Peyer's patch (tissue), 4 donors: ENCODE data around the gene TNS3. TPM values are rescaled to one million over a fixed set of nuclear protein-coding genes. Genes with fewer than 3 reads are reported as not detected.

Experiments used
- DNase-seq, 3 donors: peaks; one replicate each; pipeline ENCODE4 v3.0.0-alpha.2; 2017 to 2019
- H3K27ac ChIP-seq, 4 donors: fragments of 200-600 bp; sonication (generic); one replicate each; pipeline ENCODE4 v1.5.1; 2016 to 2019
- H3K27me3 ChIP-seq, 2 donors: fragments of 200-600 bp; sonication (generic); one replicate each; pipeline ENCODE4 v1.5.1; 2019
- H3K36me3 ChIP-seq, 3 donors: fragments of 200-600 bp; sonication (generic); one replicate each; pipeline ENCODE4 v1.5.1; 2016 to 2019
- H3K4me1 ChIP-seq, 4 donors: fragments of 200-600 bp; sonication (generic); one replicate each; pipeline ENCODE4 v1.5.1; 2016 to 2019
- H3K4me3 ChIP-seq, 4 donors: fragments of 200-600 bp; sonication (generic); 1 replicate in 3 of 4; 2 replicates in 1 of 4; pipeline ENCODE4 v1.5.1; 2016 to 2019; ENCODE audit warnings: mild to moderate bottlenecking in 1 of 4
- H3K9me3 ChIP-seq, 4 donors: fragments of 200-600 bp; sonication (generic); one replicate each; pipeline ENCODE4 v1.5.1; 2016 to 2019; ENCODE audit warnings: mild to moderate bottlenecking in 1 of 4
- CTCF ChIP-seq, 6 experiments: fragments of 450-650 bp in 4 of 6; fragments of 200-600 bp in 2 of 6; sonication (generic) in 1 of 6; IDR thresholded peaks; one replicate each; pipeline ENCODE4 v1.5.1; 2017 to 2019; ENCODE audit warnings: antibody characterized with exemption in 6 of 6, mild to moderate bottlenecking in 3 of 6, moderate library complexity in 1 of 6
- POLR2A ChIP-seq, 2 donors: fragments of 450-650 bp; IDR thresholded peaks; one replicate each; pipeline ENCODE4 v1.5.1; 2017; ENCODE audit warnings: antibody characterized with exemption in 2 of 2, mild to moderate bottlenecking in 2 of 2, moderate library complexity in 2 of 2
- total RNA-seq, 4 donors: library from RNA; depleted of rRNA; stranded (reverse); fragments of >200 nt; gene quantifications; one replicate each; pipeline ENCODE4 v1.1.0, GENCODE V29; 2016

Gene TNS3
- total RNA-seq, 4 donors from 2014 or later = 79.5 to 157 (median 112) TPM

DNA sequence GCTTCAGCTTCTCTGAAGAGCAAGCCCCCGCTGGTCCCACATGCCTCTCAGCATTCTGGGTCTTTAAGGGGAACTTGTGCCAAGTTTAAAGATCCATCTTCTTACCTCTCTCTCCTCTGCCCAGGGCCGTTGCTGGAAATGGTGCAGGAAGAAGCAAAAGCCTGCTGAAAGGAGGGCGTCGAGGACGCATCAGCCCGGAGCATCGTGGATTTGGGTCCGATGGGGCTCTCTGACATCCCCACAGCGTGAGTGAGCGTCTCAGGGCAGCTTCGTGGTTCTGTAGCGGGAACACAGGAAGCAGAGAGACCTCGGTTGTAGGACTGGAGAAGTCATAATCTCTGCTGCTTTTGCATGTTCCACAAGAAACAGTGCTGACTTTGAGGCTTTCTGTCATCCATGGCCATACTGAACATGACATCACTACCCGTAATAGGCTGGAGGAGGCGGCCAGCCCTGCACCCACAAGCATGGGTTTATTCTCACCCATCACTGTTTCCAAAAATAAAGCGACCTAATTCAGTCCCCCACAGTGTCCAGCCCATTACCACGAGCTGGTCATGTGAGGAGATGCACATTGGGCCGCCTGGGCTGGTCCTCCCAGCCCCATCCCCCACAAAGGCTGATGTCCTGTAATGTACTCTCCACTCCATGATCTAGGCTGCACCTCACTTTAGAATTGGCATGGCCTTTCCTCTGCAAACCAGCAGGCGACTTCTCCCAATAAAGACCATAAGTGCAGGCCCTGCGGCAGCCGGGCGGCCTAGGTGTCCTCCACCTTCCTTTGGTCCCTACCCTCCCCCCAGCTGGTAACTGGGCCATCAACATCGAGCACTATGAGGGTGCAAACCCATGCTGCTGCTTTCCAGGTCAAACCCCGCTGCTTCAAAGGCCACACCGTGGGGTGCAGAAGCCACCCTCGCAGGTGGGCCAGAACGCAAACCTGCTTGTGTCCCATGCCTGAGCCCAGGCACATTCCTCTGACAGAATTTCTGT lies 276.9 kb downstream of the TNS3 start:
- TF ChIP-seq CTCF (IDR thresholded peaks at IDR 0.05) (no peak), POLR2A (IDR thresholded peaks at IDR 0.05) (no peak)
- Histone ChIP-seq H3K36me3 (peaks cover 0 to 46% (median 0%) of the 10 kb centered on the region in 3 donors), H3K4me1 (no peaks in the 10 kb centered on the region), H3K9me3 (no peaks in the 10 kb centered on the region), H3K4me3 (no peak overlapping the region), H3K27me3 (no peaks in the 10 kb centered on the region), H3K27ac (no peak overlapping the region)
- no peak for DNase-seq

DNA sequence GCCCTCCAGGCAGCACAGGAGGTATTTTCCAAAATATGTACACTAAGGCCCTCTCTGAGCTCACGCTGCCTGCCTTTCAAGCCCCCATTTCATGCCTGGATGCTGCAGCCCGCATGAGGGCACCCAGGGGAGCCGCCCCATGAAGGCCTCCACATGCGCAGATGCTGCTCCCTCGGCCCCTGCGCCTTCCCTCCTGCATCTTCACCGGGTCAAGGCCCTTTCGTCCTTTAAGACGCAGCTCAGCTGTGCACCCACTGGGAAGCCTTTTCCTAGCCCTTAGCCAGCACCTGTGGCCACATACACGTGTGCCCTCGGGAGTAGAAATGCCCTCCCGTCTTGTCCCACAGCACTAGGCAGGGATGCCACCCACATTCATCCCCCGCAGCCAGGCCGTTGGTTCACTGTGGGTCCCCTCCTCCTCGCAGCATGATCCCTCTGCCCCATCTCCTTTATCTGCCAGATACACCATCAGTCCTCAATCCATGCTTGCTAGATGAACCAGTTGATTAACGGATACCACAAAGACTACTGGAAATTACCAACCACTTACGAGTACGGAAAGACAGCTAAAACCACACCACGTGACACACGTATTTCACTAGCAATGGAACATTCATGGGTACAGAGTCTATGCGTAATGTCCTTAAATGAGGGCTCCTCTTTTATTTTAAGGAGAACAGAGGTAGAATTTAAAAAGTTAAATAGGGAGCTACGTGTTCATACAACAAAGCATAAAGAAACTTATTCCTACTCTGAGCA lies 278.0 kb downstream of the TNS3 start:
- Histone ChIP-seq H3K36me3 (peaks cover 0 to 54% (median 0%) of the 10 kb centered on the region in 3 donors), H3K27me3 (no peaks in the 10 kb centered on the region), H3K4me3 (no peak overlapping the region), H3K27ac (no peak overlapping the region), H3K9me3 (no peaks in the 10 kb centered on the region), H3K4me1 (no peaks in the 10 kb centered on the region)
- DNase-seq = no peak
- TF ChIP-seq POLR2A (IDR thresholded peaks at IDR 0.05) (no peak), CTCF (IDR thresholded peaks at IDR 0.05) (no peak)

GRCh38 chr7:47303014-47303694 lies 278.8 kb downstream of the TNS3 start:
- Histone ChIP-seq H3K27me3 (no peaks in the 10 kb centered on the region), H3K36me3 (peaks cover 0 to 61% (median 0%) of the 10 kb centered on the region in 3 donors), H3K27ac (no peak overlapping the region), H3K4me3 (no peak overlapping the region), H3K4me1 (no peaks in the 10 kb centered on the region), H3K9me3 (no peaks in the 10 kb centered on the region)
- TF ChIP-seq POLR2A (IDR thresholded peaks at IDR 0.05) (no peak), CTCF (IDR thresholded peaks at IDR 0.05) (no peak)
- DNase-seq = no peak

DNA sequence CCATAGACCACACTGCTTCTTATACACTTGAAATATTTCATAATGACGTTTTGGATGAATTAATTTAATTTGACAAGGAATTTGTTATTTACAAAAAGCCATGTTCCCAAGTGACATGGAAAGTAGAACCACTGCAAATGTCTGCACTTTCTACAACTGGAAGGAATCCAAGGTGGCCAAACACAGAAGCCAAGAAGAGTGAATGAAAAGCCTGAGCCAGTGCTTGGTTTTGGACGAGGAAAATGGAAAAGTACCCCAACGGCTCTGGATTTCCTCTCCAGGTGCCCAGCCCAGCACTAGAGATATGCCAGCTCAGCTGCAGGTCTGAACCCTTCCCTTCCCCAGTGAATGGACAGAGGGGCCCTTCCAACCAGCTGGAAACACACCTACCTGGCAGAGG lies 279.4 kb downstream of the TNS3 start:
- no peak for DNase-seq
- Histone ChIP-seq H3K4me3 (no peak overlapping the region), H3K27ac (no peak overlapping the region), H3K4me1 (no peaks in the 10 kb centered on the region), H3K9me3 (no peaks in the 10 kb centered on the region), H3K36me3 (peaks cover 0 to 63% (median 0%) of the 10 kb centered on the region in 3 donors), H3K27me3 (no peaks in the 10 kb centered on the region)
- TF ChIP-seq CTCF (IDR thresholded peaks at IDR 0.05) (no peak), POLR2A (IDR thresholded peaks at IDR 0.05) (no peak)

DNA sequence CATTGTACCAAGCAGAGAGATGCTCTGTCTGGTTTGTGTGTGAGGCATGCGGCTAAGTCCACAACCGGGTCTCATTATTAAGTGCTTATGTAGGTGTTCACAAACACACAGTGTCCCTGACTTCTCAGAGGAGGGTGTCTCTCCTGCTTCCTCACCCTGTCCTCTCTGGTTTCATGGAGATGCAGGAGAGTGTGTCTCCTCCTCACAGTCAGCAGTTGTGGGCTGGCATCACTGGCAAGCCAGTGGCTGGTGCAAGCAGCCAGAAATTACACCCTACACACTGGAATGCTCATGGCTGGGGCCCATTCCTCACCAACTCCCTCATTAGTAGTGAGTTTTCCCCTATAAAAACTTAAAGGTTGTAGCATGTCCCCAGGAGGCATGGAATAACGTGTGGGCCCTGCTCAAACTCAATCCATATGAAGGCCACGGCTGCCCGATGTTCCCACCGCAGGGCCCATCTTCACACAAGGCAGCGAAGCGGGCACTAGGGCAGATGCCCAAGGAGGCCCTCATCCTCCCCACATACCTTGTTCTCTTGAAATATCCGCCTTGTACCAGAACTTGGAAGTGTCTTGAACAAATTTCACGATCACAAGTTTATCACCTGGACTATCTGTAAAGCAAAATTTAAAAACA lies 280.1 kb downstream of the TNS3 start:
- no peak for TF ChIP-seq POLR2A (IDR thresholded peaks at IDR 0.05)
- no peak for TF ChIP-seq CTCF (IDR thresholded peaks at IDR 0.05)
- no peak for DNase-seq
- Histone ChIP-seq H3K9me3 (no peaks in the 10 kb centered on the region), H3K4me3 (no peak overlapping the region), H3K4me1 (no peaks in the 10 kb centered on the region), H3K36me3 (peaks cover 0 to 70% (median 0%) of the 10 kb centered on the region in 3 donors), H3K27me3 (no peaks in the 10 kb centered on the region), H3K27ac (no peak overlapping the region)
